Vagina (tissue), 2 donors: ENCODE results near the gene HSF5.

Experiments used
- CTCF ChIP-seq, 3 experiments: fragments of 450-650 bp in 2 of 3; fragments of 200-600 bp in 1 of 3; sonication (generic) in 1 of 3; IDR thresholded peaks; one replicate each; pipeline ENCODE4 v1.5.1; 2017 to 2019; ENCODE audit warnings: antibody characterized with exemption in 3 of 3, mild to moderate bottlenecking in 2 of 3, moderate library complexity in 2 of 3
- POLR2A ChIP-seq, 2 donors: fragments of 450-650 bp; IDR thresholded peaks; one replicate each; pipeline ENCODE4 v1.6.1; 2017; ENCODE audit warnings: antibody characterized with exemption in 2 of 2, mild to moderate bottlenecking in 2 of 2, moderate library complexity in 2 of 2
- POLR2AphosphoS5 ChIP-seq, 2 donors: sonication (generic); formaldehyde crosslinking; IDR thresholded peaks; one replicate each; pipeline ENCODE4 v1.9.0; 2017; ENCODE audit warnings: antibody characterized with exemption in 2 of 2, mild to moderate bottlenecking in 2 of 2, low read depth in 1 of 2; ENCODE audit not compliant: insufficient read depth in 1 of 2

DNA sequence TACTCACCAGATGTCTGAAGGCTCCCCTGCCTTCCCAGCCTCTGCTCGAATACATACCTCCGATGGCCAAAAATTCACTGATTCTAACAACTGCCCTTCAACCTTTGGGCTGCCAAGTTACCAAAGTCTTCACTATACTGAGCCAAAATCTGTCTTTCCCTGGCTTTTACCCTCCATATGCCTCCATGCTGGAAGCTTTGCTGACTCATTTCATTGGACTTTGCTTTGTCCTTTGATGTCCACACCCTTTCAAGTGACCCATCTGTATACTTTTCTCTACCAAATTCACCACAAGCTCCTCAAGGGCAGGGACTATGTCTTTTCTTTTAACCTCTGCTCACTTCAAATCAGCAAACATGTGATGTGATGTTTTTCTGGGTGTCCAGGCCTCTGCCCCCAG lies 47.2 kb upstream of the HSF5 start:
- TF ChIP-seq CTCF (IDR thresholded peaks at IDR 0.05) (no peak), POLR2A (IDR thresholded peaks at IDR 0.05) (no peak), POLR2AphosphoS5 (IDR thresholded peaks at IDR 0.05; ENCODE audit: insufficient read depth in 1 of 2, low read depth in 1 of 2) (no peak)
